ENCODE data around the gene SMNDC1.
A peak's percentile ranks its signal among the peaks of the same experiment; 100 is the strongest.

SMNDC1 gene

GRCh38 chr10:110244550-110244949 is 60.2 kb downstream of the SMNDC1 start:
- no peak for DNase-seq

- DNase-seq, result no peak
Observed at GRCh38 chr10:110242511-110242910, 62.2 kb downstream of the SMNDC1 start.

- DNase-seq, result no peak
Observed at GRCh38 chr10:110241841-110242240, 62.9 kb downstream of the SMNDC1 start.

- peak in 1 of 2 donors; percentile 13 for DNase-seq
Observed at GRCh38 chr10:110241407-110241806, 63.3 kb downstream of the SMNDC1 start.

Measured in CD4-positive, alpha-beta T cell treated with Interferon alpha-2 for 1 hour (primary cell).